Endothelial cell of umbilical vein (primary cell): Measurements from ENCODE around the gene SECISBP2. TPM values are rescaled to one million over a fixed set of nuclear protein-coding genes. Genes with fewer than 3 reads are reported as not detected.

Experiments used
- BruUV-seq: library from RNA; stranded (reverse); fragments of 400-500 nt; replicated peaks from 2 replicates; lab custom pipeline; 2021; lab: Mats Ljungman, UMichigan
- CTCF ChIA-PET: fragments of 300-600, 350-600 bp; sonication (Branson Sonifier 250); formaldehyde crosslinking; loops from one replicate; lab custom pipeline; 2021; ENCODE audit warnings: antibody characterized with exemption, inconsistent platforms; lab: Charles Lee
- POLR2A ChIA-PET: fragments of 300-600, 350-600 bp; sonication (Branson Sonifier 250); formaldehyde crosslinking; loops from one replicate; lab custom pipeline; 2021; ENCODE audit warnings: antibody characterized with exemption, inconsistent platforms; lab: Charles Lee
- DNase-seq: peaks from one replicate; pipeline ENCODE4 v3.0.0-alpha.2; 2011; ENCODE audit warnings: low read depth, low spot score
- FAIRE-seq: peaks from 2 replicates; lab custom pipeline; 2011; peaks lifted over from hg19 to GRCh38; lab: Jason Lieb, UNC
- H2AFZ ChIP-seq: 2 replicates; pipeline ENCODE4 v1.6.0; 2012; ENCODE audit warnings: low read depth, low read length, control low read depth, inconsistent platforms
- H3K27ac ChIP-seq: 2 replicates; pipeline ENCODE4 v1.5.1; 2011; ENCODE audit warnings: low read depth, mild to moderate bottlenecking, control low read depth, low read length, moderate library complexity; ENCODE audit not compliant: insufficient read depth
- H3K27me3 ChIP-seq, 2 experiments: 2 replicates each; pipeline versions ENCODE4 v1.6.0 to v1.6.1; 2011; ENCODE audit warnings: low read length in 2 of 2, mixed read lengths in 1 of 2; ENCODE audit not compliant: control insufficient read depth in 2 of 2, insufficient read depth in 2 of 2
- H3K36me3 ChIP-seq, 2 experiments: 2 replicates in 1 of 2; 3 replicates in 1 of 2; pipeline ENCODE4 v1.5.1; 2011; ENCODE audit warnings: low read length in 2 of 2, mild to moderate bottlenecking in 1 of 2, moderate library complexity in 1 of 2; ENCODE audit not compliant: control insufficient read depth in 2 of 2, insufficient read depth in 2 of 2; ENCODE audit errors: extremely low read depth in 1 of 2
- H3K4me1 ChIP-seq: 3 replicates; pipeline ENCODE4 v1.5.1; 2011; ENCODE audit warnings: mild to moderate bottlenecking, low read length; ENCODE audit not compliant: control insufficient read depth, insufficient read depth; ENCODE audit errors: extremely low read depth
- H3K4me2 ChIP-seq: 2 replicates; pipeline ENCODE4 v1.6.1; 2011; ENCODE audit warnings: low read length, control low read depth, mixed read lengths; ENCODE audit not compliant: insufficient read depth
- H3K4me3 ChIP-seq, 3 experiments: fragments of 200-600 bp in 1 of 3; sonication (generic), shearing (Covaris generic) in 1 of 3; replicated peaks in 1 of 3; 2 replicates each; pipeline ENCODE4 v1.5.1; 2011 to 2016; ENCODE audit warnings: control low read depth in 3 of 3, low read length in 3 of 3, mild to moderate bottlenecking in 2 of 3, inconsistent platforms in 1 of 3, low read depth in 1 of 3, moderate library complexity in 1 of 3; ENCODE audit not compliant: insufficient read depth in 1 of 3
- H3K79me2 ChIP-seq: 2 replicates; pipeline ENCODE4 v1.6.0; 2012; ENCODE audit warnings: low read length, inconsistent platforms; ENCODE audit not compliant: control insufficient read depth, insufficient read depth
- H3K9ac ChIP-seq: replicated peaks from 2 replicates; pipeline ENCODE3; 2011; ENCODE audit warnings: low read length, control low read depth; ENCODE audit not compliant: insufficient read depth; ENCODE audit errors: extremely low read depth
- H3K9me1 ChIP-seq: replicated peaks from 3 replicates; pipeline ENCODE4 v1.6.0; 2011; ENCODE audit warnings: mild to moderate bottlenecking, low read length; ENCODE audit not compliant: control insufficient read depth, insufficient read depth; ENCODE audit errors: extremely low read depth
- H3K9me3 ChIP-seq: replicated peaks from 2 replicates; pipeline ENCODE4 v1.5.1; 2012; ENCODE audit warnings: low read length, inconsistent platforms; ENCODE audit not compliant: control insufficient read depth, insufficient read depth
- H4K20me1 ChIP-seq: replicated peaks from 2 replicates; pipeline ENCODE3; 2011; ENCODE audit warnings: mild to moderate bottlenecking, low read length; ENCODE audit not compliant: control insufficient read depth, insufficient read depth; ENCODE audit errors: extremely low read depth
- CTCF ChIP-seq, 2 donors: IDR thresholded peaks; 1 replicate in 1 of 2; 2 replicates in 1 of 2; pipeline ENCODE4 v1.5.1; 2011; ENCODE audit warnings: low read length in 2 of 2, mild to moderate bottlenecking in 2 of 2, moderate library complexity in 2 of 2, control low read depth in 1 of 2, inconsistent platforms in 1 of 2, low read depth in 1 of 2; ENCODE audit not compliant: insufficient read depth in 1 of 2; ENCODE audit errors: extremely low read depth in 1 of 2
- EZH2 ChIP-seq: IDR thresholded peaks from 2 replicates; pipeline ENCODE4 v1.6.1; 2012; ENCODE audit warnings: borderline replicate concordance, low read depth, mild to moderate bottlenecking, moderate library complexity, low read length, inconsistent platforms; ENCODE audit not compliant: severe bottlenecking
- FOS ChIP-seq: IDR thresholded peaks from 2 replicates; pipeline ENCODE4 v1.6.1; 2011; ENCODE audit warnings: mild to moderate bottlenecking, low read length, moderate library complexity, borderline replicate concordance; ENCODE audit not compliant: insufficient read depth
- GATA2 ChIP-seq: IDR thresholded peaks from 2 replicates; pipeline ENCODE4 v1.7.0; 2011; ENCODE audit warnings: low read depth, mild to moderate bottlenecking, moderate library complexity, mixed read lengths, low read length; ENCODE audit not compliant: insufficient read length, insufficient read depth
- JUN ChIP-seq: IDR thresholded peaks from 2 replicates; pipeline ENCODE4 v1.6.1; 2011; ENCODE audit warnings: borderline replicate concordance, low read depth; ENCODE audit not compliant: insufficient read length, insufficient read depth
- MAX ChIP-seq: IDR thresholded peaks from 2 replicates; pipeline ENCODE4 v1.6.1; 2011; ENCODE audit not compliant: insufficient read depth, insufficient read length
- MYC ChIP-seq: IDR thresholded peaks from one replicate; pipeline ENCODE4 v1.6.1; 2011; ENCODE audit warnings: mild to moderate bottlenecking, low read depth, low read length
- POLR2A ChIP-seq: IDR thresholded peaks from 2 replicates; pipeline ENCODE4 v1.6.1; 2012; ENCODE audit warnings: low read depth, mild to moderate bottlenecking, control low read depth, low read length
- POLR2AphosphoS5 ChIP-seq: IDR thresholded peaks from 2 replicates; pipeline ENCODE4 v1.6.1; 2012; ENCODE audit warnings: low read depth, mild to moderate bottlenecking, control low read depth, low read length, moderate library complexity; ENCODE audit not compliant: insufficient read depth
- dilution Hi-C: fragments of 300-500 bp; cut with MboI; formaldehyde crosslinking; loops from one replicate; pipeline ENCODE4 v1.15.0; 2019; ENCODE audit warnings: low sequenced_read_pairs; ENCODE audit not compliant: extremely low pct_ligation_motif_present
- intact Hi-C: fragments of 100-400 bp; cut with micrococcal nuclease; formaldehyde crosslinking; loops from one replicate; pipeline ENCODE4 v1.10.0; 2022
- polyA plus RNA-seq, 4 experiments: library from polyadenylated mRNA; depleted of rRNA in 3 of 4; stranded (reverse) in 3 of 4; unstranded in 1 of 4; fragments of >200 nt; gene quantifications; 2 replicates each; pipeline versions ENCODE4 v1.2.1 to v1.2.3, GENCODE V29; 2011 to 2012; ENCODE audit warnings: missing spikeins in 1 of 4
- total RNA-seq: library from RNA; stranded (reverse); gene quantifications from 2 replicates; pipeline ENCODE4 v1.2.3, GENCODE V29; 2021

The SECISBP2 gene
- total and polyA plus RNA-seq, 2 donors (not counting 3 experiments of a cell fraction or from before 2014, with no cell fraction given), result 22.7 to 36.3 TPM

- Histone ChIP-seq H3K4me2 (no peak overlapping the region), H3K9ac (no peak overlapping the region), H3K27me3 (no peaks in the 10 kb centered on the region), H3K9me3 (no peaks in the 10 kb centered on the region), H4K20me1 (no peaks in the 10 kb centered on the region), H3K4me3 (no peak overlapping the region), H2AFZ (no peak overlapping the region), H3K36me3 (peaks cover 11 to 17% of the 10 kb centered on the region in 2 experiments), H3K79me2 (peaks cover 2% of the 10 kb centered on the region), H3K27ac (no peak overlapping the region), H3K4me1 (no peaks in the 10 kb centered on the region), H3K9me1 (no peaks in the 10 kb centered on the region)
- no peak for TF ChIP-seq MAX
- dilution Hi-C loops, result no loop called here
- intact Hi-C loops, result no loop called here
- no peak for FAIRE-seq
- ChIA-PET POLR2A (no interaction called here), CTCF (interaction anchor here (1.0 kb wide), 1 partner anchor 11 kb away, joined by 5 read pairs; the partner anchor contains the start of gene SECISBP2)
- BruUV-seq, result no TSS peak
- DNase-seq, result no peak
Observed at GRCh38 chr9:89329917-89330316, 11.6 kb downstream of the SECISBP2 start.

DNA sequence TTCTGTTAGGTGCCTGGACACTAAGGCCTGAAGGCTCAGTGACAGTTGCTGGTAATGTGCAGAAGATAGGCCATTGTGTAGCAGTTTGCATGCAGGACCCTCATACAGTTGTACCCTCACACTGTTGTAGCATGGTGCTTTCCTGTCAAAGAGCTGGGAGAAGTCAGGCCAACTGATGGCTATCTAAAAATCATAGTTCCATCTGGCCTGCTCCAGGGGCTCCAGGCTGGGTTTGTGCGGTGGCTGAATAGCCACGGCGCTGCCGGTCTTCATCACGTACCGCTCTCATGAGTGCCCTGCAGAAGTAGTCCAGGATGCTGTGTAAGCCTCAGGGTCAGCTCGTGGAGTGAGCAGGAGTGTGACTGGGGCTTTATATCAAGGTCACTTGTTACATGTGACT is 12.2 kb downstream of the SECISBP2 start:
- no peak for FAIRE-seq
- no peak overlapping the region for H3K9ac ChIP-seq
- no peak for DNase-seq
- intact Hi-C loops, result no loop called here
- no peaks in the 10 kb centered on the region for H3K27me3 ChIP-seq
- no peak overlapping the region for H3K27ac ChIP-seq
- no peak overlapping the region for H3K4me2 ChIP-seq
- H3K4me3 ChIP-seq, result no peak overlapping the region
- H3K79me2 ChIP-seq, result no peaks in the 10 kb centered on the region
- no TSS peak for BruUV-seq
- ChIA-PET POLR2A (no interaction called here), CTCF (interaction anchor here (1.1 kb wide), 1 partner anchor 218 kb away, joined by 3 read pairs; no protein-coding TSS in a partner anchor)
- no peaks in the 10 kb centered on the region for H3K9me1 ChIP-seq
- H4K20me1 ChIP-seq, result no peaks in the 10 kb centered on the region
- no peaks in the 10 kb centered on the region for H3K9me3 ChIP-seq
- H3K4me1 ChIP-seq, result no peaks in the 10 kb centered on the region
- dilution Hi-C loops, result no loop called here
- H2AFZ ChIP-seq, result no peak overlapping the region
- H3K36me3 ChIP-seq, result peaks cover 11 to 17% of the 10 kb centered on the region in 2 experiments
- TF ChIP-seq CTCF (IDR thresholded peaks at IDR 0.05; ENCODE audit: extremely low read depth in 1 of 2, insufficient read depth in 1 of 2, low read depth in 1 of 2, low read length in 2 of 2) (no peak), FOS (no peak), MYC (no peak), POLR2AphosphoS5 (no peak), JUN (no peak), POLR2A (no peak), MAX (no peak), EZH2 (no peak), GATA2 (no peak)
